OCI-LY3 (cell line): ENCODE data around the gene TKTL2.

ENCODE experiments used
- H2AFZ ChIP-seq: fragments of 200-600, 300-600 bp; shearing (Covaris generic); 2 replicates; pipeline ENCODE4 v1.6.0; 2014; ENCODE audit warnings: antibody characterized with exemption, low read depth, low read length
- H3K27ac ChIP-seq: fragments of 200-600, 300-600 bp; sonication (generic); 2 replicates; pipeline ENCODE4 v1.5.1; 2014; ENCODE audit warnings: mild to moderate bottlenecking, low read length, moderate library complexity, mixed read lengths
- H3K27me3 ChIP-seq: fragments of 200-600, 300-600 bp; sonication (generic); 2 replicates; pipeline ENCODE4 v1.6.1; 2014; ENCODE audit warnings: low read depth, low read length, mixed read lengths
- H3K36me3 ChIP-seq: fragments of 200-600, 300-600 bp; sonication (generic); replicated peaks from 2 replicates; pipeline ENCODE3; 2014; ENCODE audit warnings: low read depth, low read length, mixed read lengths
- H3K4me1 ChIP-seq: fragments of 300-600, 200-600 bp; sonication (generic); 2 replicates; pipeline ENCODE4 v1.6.1; 2014; ENCODE audit warnings: low read length, mixed read lengths
- H3K4me2 ChIP-seq: fragments of 200-600, 300-600 bp; sonication (generic); 2 replicates; pipeline ENCODE4 v1.6.1; 2014; ENCODE audit warnings: low read length, mixed read lengths
- H3K4me3 ChIP-seq: fragments of 300-600, 200-600 bp; sonication (generic); 2 replicates; pipeline ENCODE4 v1.5.1; 2014; ENCODE audit warnings: antibody characterized with exemption, mild to moderate bottlenecking, low read length, moderate library complexity
- H3K79me2 ChIP-seq: fragments of 300-600, 200-600 bp; shearing (Covaris generic); 2 replicates; pipeline ENCODE4 v1.6.1; 2014; ENCODE audit warnings: mild to moderate bottlenecking, low read length, mixed read lengths
- H3K9ac ChIP-seq: fragments of 300-600, 200-600 bp; shearing (Covaris generic); 2 replicates; pipeline ENCODE4 v1.6.0; 2014; ENCODE audit warnings: mild to moderate bottlenecking, low read length, moderate library complexity
- H3K9me3 ChIP-seq: fragments of 200-600, 300-600 bp; shearing (Covaris generic); 2 replicates; pipeline ENCODE4 v1.6.1; 2014; ENCODE audit warnings: low read length, mixed read lengths; ENCODE audit not compliant: insufficient read depth
- H4K20me1 ChIP-seq: fragments of 200-600, 300-600 bp; sonication (generic); 2 replicates; pipeline ENCODE4 v1.6.1; 2016; ENCODE audit warnings: low read length, mixed read lengths; ENCODE audit not compliant: insufficient read depth
- CTCF ChIP-seq: fragments of 200-600, 300-600 bp; sonication (generic); IDR thresholded peaks from 2 replicates; pipeline ENCODE4 v1.5.1; 2014; ENCODE audit warnings: antibody characterized with exemption, low read length, low read depth
- EZH2phosphoT487 ChIP-seq: fragments of 200-600 bp; shearing (Covaris generic); IDR thresholded peaks from 2 replicates; pipeline ENCODE4 v1.6.1; 2018; ENCODE audit warnings: antibody characterized with exemption, mixed run types, low read depth

The TKTL2 gene

GRCh38 chr4:163492951-163493504 is 19.5 kb upstream of the TKTL2 start:
- TF ChIP-seq EZH2phosphoT487 (no peak), CTCF (no peak)
- Histone ChIP-seq H3K27me3 (no peaks in the 10 kb centered on the region), H3K4me1 (peaks cover 33% of the 10 kb centered on the region), H3K4me2 (peak overlapping the region; percentile 90), H3K9me3 (0 out of 2 replicates have a peak, but pooled peaks cover 5% of the 10 kb centered on the region), H3K4me3 (peak overlapping the region; percentile 80), H3K36me3 (peaks cover 14% of the 10 kb centered on the region), H3K79me2 (peaks cover 40% of the 10 kb centered on the region), H3K9ac (peak overlapping the region; percentile 91), H4K20me1 (peaks cover 19% of the 10 kb centered on the region), H3K27ac (peak overlapping the region; percentile 87), H2AFZ (no peak overlapping the region)

GRCh38 chr4:163489929-163490328 is 16.4 kb upstream of the TKTL2 start:
- Histone ChIP-seq H3K9ac (no peak overlapping the region), H3K36me3 (no peaks in the 10 kb centered on the region), H3K27me3 (no peaks in the 10 kb centered on the region), H3K27ac (no peak overlapping the region), H3K4me3 (no peak overlapping the region), H3K79me2 (peaks cover 9% of the 10 kb centered on the region), H2AFZ (no peak overlapping the region), H3K4me2 (no peak overlapping the region), H3K9me3 (no peaks in the 10 kb centered on the region), H4K20me1 (no peaks in the 10 kb centered on the region), H3K4me1 (peaks cover 24% of the 10 kb centered on the region)
- TF ChIP-seq CTCF (no peak), EZH2phosphoT487 (no peak)

- no peak overlapping the region for H3K9ac ChIP-seq
- no peak for TF ChIP-seq CTCF
- no peak for TF ChIP-seq EZH2phosphoT487
- H3K4me1 ChIP-seq: peaks cover 51% of the 10 kb centered on the region
- no peak overlapping the region for H3K4me3 ChIP-seq
- no peaks in the 10 kb centered on the region for H3K36me3 ChIP-seq
- no peak overlapping the region for H3K4me2 ChIP-seq
- H3K79me2 ChIP-seq: no peaks in the 10 kb centered on the region
- H3K9me3 ChIP-seq: no peaks in the 10 kb centered on the region
- H3K27ac ChIP-seq: no peak overlapping the region
- no peaks in the 10 kb centered on the region for H4K20me1 ChIP-seq
- no peaks in the 10 kb centered on the region for H3K27me3 ChIP-seq
- 0 out of 2 replicates have a peak overlapping the region, but pooled peaks have one; percentile 10 for H2AFZ ChIP-seq
Observed at GRCh38 chr4:163486321-163486720, 12.8 kb upstream of the TKTL2 start.

- Histone ChIP-seq H3K27ac (no peak overlapping the region), H4K20me1 (no peaks in the 10 kb centered on the region), H3K36me3 (no peaks in the 10 kb centered on the region), H3K9ac (no peak overlapping the region), H3K4me2 (no peak overlapping the region), H3K4me3 (no peak overlapping the region), H2AFZ (no peak overlapping the region), H3K4me1 (peaks cover 52% of the 10 kb centered on the region), H3K79me2 (no peaks in the 10 kb centered on the region), H3K27me3 (no peaks in the 10 kb centered on the region), H3K9me3 (no peaks in the 10 kb centered on the region)
- no peak for TF ChIP-seq EZH2phosphoT487
- no peak for TF ChIP-seq CTCF
Observed at GRCh38 chr4:163485589-163485988, 12.0 kb upstream of the TKTL2 start.
